ENCODE measurements around the gene BTBD9. TPM values are rescaled to one million over a fixed set of nuclear protein-coding genes. Genes with fewer than 3 reads are reported as not detected.

Gene BTBD9
- total RNA-seq, 2 donors from 2014 or later: 14.2 to 18.2 TPM

- no peaks in the 10 kb centered on the region for H3K9me3 ChIP-seq
- peaks cover 0 to 21% of the 10 kb centered on the region in 2 donors for H3K4me1 ChIP-seq
- no peak overlapping the region for H3K4me3 ChIP-seq
- no peaks in the 10 kb centered on the region for H3K27me3 ChIP-seq
- no peak overlapping the region for H3K27ac ChIP-seq
- H3K36me3 ChIP-seq: no peaks in the 10 kb centered on the region
- TF ChIP-seq CTCF (IDR thresholded peaks at IDR 0.05): no peak
- DNase-seq (ENCODE audit: low spot score): no peak
Measured at GRCh38 chr6:38503960-38504682, 135.6 kb downstream of the BTBD9 start.

- no peak overlapping the region for H3K4me3 ChIP-seq
- H3K4me1 ChIP-seq: peaks cover 0 to 11% of the 10 kb centered on the region in 2 donors
- H3K36me3 ChIP-seq: no peaks in the 10 kb centered on the region
- no peak overlapping the region for H3K27ac ChIP-seq
- no peak for DNase-seq (ENCODE audit: low spot score)
- H3K9me3 ChIP-seq: no peaks in the 10 kb centered on the region
- H3K27me3 ChIP-seq: no peaks in the 10 kb centered on the region
- TF ChIP-seq CTCF (IDR thresholded peaks at IDR 0.05): no peak
Measured at GRCh38 chr6:38503032-38503773, 136.5 kb downstream of the BTBD9 start.

- Histone ChIP-seq H3K9me3 (no peaks in the 10 kb centered on the region), H3K27ac (no peak overlapping the region), H3K36me3 (no peaks in the 10 kb centered on the region), H3K4me1 (peaks cover 0 to 9% of the 10 kb centered on the region in 2 donors), H3K4me3 (no peak overlapping the region), H3K27me3 (no peaks in the 10 kb centered on the region)
- TF ChIP-seq CTCF (IDR thresholded peaks at IDR 0.05): no peak
- no peak for DNase-seq (ENCODE audit: low spot score)
Measured at GRCh38 chr6:38502423-38502822, 137.3 kb downstream of the BTBD9 start.

GRCh38 chr6:38501931-38502330 is 137.8 kb downstream of the BTBD9 start:
- Histone ChIP-seq H3K4me3 (no peak overlapping the region), H3K27me3 (no peaks in the 10 kb centered on the region), H3K36me3 (no peaks in the 10 kb centered on the region), H3K27ac (no peak overlapping the region), H3K4me1 (peaks cover 0 to 9% of the 10 kb centered on the region in 2 donors), H3K9me3 (no peaks in the 10 kb centered on the region)
- DNase-seq (ENCODE audit: low spot score): no peak
- no peak for TF ChIP-seq CTCF (IDR thresholded peaks at IDR 0.05)

- Histone ChIP-seq H3K9me3 (no peaks in the 10 kb centered on the region), H3K4me3 (no peak overlapping the region), H3K27ac (no peak overlapping the region), H3K27me3 (no peaks in the 10 kb centered on the region), H3K4me1 (peaks cover 0 to 9% of the 10 kb centered on the region in 2 donors), H3K36me3 (no peaks in the 10 kb centered on the region)
- no peak for TF ChIP-seq CTCF (IDR thresholded peaks at IDR 0.05)
- no peak for DNase-seq (ENCODE audit: low spot score)
Measured at GRCh38 chr6:38499529-38500096, 140.1 kb downstream of the BTBD9 start.

All from right atrium auricular region (tissue), 2 donors.